ENCODE results near the gene OPCML.

The OPCML gene

GRCh38 chr11:132969892-132970291 lies 562.4 kb downstream of the OPCML start:
- H3K4me3 ChIP-seq (ENCODE audit: low read depth, low read length) = no peak overlapping the region

DNA sequence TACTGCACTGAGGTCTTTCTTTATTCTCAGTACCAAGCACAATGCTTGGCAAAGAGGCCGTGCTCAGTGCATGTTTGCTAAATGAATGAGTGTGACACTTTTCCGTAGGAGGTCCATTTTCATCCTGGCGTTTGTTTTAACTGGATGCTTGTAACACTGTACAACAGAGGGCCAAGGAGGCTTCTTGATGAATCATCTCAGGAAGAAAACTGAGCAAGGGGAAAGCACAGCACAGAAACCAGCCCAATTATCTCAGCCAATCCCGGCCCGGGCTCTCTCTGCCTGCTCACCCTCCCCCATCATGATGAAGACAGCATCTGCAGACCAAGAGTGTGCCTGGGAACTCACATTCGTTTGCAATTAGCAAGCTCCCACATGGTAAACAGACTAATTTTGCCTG lies 570.3 kb downstream of the OPCML start:
- no peak overlapping the region for H3K4me3 ChIP-seq (ENCODE audit: low read depth, low read length)

GRCh38 chr11:132961453-132961852 lies 570.8 kb downstream of the OPCML start:
- H3K4me3 ChIP-seq (ENCODE audit: low read depth, low read length) = no peak overlapping the region

DNA sequence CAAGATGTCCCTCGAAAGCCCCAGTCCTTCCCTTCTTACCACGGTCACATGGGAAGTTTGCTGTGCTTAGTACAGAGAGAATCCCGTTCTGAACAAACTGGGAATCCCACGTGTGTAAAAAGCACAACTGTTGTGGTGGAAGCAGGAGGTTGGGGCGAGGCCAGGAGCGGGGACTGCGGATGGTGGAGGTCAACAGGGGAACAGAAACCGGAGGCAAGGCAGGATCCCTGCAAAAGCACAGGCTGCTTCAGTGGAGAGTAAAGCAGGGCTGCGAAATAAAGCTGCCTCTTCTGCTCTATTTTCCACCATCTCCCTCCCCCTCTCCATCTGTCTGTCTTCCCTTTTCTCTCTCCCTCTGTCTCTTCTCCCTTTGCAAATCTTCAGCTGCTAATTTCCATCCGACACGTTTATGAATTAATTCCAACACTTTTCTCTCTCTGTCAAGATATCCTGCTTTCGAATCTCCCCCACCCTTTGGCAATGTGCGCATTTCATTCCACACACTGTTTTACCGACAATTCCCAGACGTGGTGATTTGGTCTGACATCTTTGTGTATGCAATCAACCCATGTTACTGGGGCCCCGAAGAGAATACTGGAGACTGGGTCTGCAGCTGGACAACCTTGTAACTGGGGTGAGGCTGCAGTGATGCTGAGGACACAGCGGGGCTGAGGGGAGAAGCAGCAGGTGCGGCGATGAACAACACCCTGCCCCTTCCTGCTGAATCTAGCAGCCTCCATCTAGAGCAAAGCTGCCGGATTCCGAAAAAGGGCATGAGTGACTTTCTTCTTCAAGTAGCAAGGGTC lies 571.8 kb downstream of the OPCML start:
- no peak overlapping the region for H3K4me3 ChIP-seq (ENCODE audit: low read depth, low read length)

DNA sequence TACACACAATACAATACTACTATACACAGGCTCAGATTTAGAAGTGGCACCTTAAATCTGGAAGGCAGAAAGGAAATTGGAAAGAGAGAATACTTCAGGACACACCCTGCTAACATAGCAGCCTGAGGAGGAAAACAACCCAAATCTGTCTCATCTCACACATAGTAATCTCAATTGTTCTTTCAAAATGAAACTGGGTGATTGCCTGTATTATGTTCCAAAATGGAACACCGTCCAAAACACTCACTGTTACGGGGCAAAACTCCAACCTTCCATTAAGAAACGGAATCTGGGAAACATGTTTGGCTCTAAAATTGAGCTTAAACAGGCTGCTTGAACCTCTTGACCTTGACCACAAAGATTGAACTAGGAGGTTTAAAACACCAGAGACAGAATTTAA lies 572.6 kb downstream of the OPCML start:
- no peak overlapping the region for H3K4me3 ChIP-seq (ENCODE audit: low read depth, low read length)

DNA sequence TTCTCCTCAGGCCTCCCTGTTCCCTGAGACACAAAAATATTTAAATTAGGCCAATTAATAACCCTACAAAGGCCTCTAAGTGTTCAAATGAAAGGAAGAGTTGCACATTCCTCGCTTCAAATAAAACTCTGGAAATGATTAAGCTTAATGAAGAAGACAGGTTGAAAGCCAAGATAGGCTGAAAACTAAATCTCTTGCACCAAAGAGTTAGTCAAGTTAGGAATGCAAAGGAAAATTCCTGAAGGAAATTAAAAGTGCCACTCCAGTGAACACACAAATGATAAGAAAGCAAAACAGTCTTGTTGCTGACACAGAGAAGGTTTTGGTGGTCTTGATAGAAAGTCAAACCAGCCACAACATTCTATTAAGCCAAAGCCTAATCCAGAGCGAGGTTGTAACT lies 574.4 kb downstream of the OPCML start:
- no peak overlapping the region for H3K4me3 ChIP-seq (ENCODE audit: low read depth, low read length)

DNA sequence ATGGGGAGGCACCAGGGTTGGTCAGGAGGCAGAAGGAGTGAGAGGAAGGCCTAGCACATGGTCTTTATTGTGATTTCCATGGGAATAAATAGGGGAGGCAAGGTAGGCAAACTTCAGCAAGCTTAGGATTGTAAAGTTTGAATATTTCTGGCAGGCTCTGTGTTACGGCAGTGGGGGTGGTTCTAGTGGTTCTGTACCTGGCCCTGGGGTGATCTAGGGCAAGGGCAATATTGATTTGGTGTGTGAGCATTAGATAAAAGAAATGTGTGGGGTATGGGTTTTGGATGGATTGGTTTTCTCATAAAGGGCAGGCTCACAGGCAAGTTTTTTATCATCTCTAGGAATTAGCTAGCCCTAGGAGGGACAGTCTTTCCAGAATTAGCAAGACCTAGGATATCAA lies 584.0 kb downstream of the OPCML start:
- H3K4me3 ChIP-seq (ENCODE audit: low read depth, low read length) = no peak overlapping the region

- H3K4me3 ChIP-seq (ENCODE audit: low read depth, low read length) = peak overlapping the region; percentile 71
Observed at GRCh38 chr11:132944569-132944944, 587.7 kb downstream of the OPCML start.

- peak overlapping the region; percentile 71 for H3K4me3 ChIP-seq (ENCODE audit: low read depth, low read length)
Observed at GRCh38 chr11:132943706-132944568, 588.4 kb downstream of the OPCML start.

- peak overlapping the region; percentile 71 for H3K4me3 ChIP-seq (ENCODE audit: low read depth, low read length)
Observed at GRCh38 chr11:132943357-132943705, 589.0 kb downstream of the OPCML start.

- H3K4me3 ChIP-seq (ENCODE audit: low read depth, low read length) = peak overlapping the region; percentile 71
Observed at GRCh38 chr11:132942611-132943356, 589.5 kb downstream of the OPCML start.

DNA sequence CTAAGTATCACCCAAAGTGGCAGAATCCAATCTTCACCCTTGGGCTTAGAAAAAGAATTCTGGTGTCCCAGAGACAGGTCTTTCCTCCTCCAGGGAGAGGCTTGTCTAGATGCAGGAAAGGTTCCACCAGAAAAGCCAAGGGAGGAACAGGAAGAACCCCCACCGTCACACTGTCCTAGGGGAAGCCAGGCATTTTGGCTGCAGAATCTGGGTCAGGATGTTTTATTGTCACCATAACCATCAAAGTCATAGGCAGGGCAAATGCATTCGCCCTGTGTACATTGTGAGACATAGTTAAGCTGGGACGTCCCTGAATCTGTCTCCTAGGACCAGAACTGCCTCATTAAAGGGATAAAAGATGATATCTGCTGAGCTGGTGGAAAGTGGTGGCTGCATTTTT lies 590.5 kb downstream of the OPCML start:
- H3K4me3 ChIP-seq (ENCODE audit: low read depth, low read length) = no peak overlapping the region

DNA sequence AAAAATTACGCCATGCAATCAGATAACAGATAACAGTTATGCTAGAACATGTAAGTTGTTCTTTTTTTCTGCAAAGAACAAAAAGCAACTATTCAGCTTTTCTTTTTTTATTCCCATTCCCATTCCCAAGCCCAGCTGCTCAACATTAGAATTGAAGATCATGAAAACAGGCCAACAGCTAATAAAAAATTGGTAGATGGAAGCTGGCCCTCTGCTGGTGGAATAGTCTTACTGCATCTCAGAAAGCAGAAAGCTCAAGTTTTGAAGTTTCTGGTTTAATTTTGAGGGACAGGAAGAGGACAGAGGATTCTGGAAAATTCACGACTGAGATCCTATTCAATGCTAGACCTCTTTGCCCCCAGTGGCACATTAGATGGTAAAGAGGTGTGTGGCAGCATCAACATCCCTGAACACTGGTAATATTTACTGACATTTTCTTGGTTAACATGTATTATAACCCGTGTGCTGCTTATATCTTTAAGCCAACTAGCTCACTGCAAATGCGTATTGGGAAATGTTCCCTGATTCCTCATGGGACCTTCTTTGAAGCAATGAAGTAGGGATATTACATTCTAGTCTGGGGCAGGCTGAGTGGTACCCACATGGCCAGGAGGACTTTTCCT lies 591.2 kb downstream of the OPCML start:
- H3K4me3 ChIP-seq (ENCODE audit: low read depth, low read length) = no peak overlapping the region

GRCh38 chr11:132937016-132937415 lies 595.3 kb downstream of the OPCML start:
- H3K4me3 ChIP-seq (ENCODE audit: low read depth, low read length) = no peak overlapping the region

GRCh38 chr11:132935383-132935782 lies 596.9 kb downstream of the OPCML start:
- H3K4me3 ChIP-seq (ENCODE audit: low read depth, low read length) = no peak overlapping the region

GRCh38 chr11:132933703-132934102 lies 598.6 kb downstream of the OPCML start:
- no peak overlapping the region for H3K4me3 ChIP-seq (ENCODE audit: low read depth, low read length)

DNA sequence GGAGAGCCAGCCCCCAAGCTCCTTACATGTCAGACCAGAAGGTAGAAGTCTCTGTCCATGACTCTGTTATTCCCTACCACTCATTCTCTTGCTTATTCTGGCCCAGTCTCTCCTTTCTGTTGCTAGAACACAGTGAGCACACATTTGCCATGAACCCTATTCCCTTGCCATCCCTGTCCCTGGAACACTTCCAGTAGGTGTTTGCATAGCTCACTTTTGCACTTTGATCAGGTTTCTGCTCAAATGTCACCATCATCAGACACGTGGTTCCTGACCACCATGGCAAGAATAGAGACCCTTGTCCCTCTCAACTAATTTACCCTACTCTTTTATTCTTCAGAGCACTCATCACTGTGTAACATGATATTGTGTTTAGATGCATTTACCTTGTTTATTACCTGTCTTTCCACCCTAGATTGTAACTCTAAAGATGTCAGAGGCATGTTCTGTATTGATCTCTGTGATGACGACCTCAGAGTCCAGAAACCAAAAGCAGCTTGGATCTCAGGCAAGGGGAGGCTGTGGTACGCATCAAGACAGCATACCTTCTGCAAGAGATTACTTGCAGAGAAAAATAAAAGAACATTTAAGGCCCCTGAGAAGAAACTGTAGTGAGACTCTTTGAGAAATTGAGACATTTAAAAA lies 606.4 kb downstream of the OPCML start:
- no peak overlapping the region for H3K4me3 ChIP-seq (ENCODE audit: low read depth, low read length)

GRCh38 chr11:132921597-132921996 lies 610.7 kb downstream of the OPCML start:
- no peak overlapping the region for H3K4me3 ChIP-seq (ENCODE audit: low read depth, low read length)

DNA sequence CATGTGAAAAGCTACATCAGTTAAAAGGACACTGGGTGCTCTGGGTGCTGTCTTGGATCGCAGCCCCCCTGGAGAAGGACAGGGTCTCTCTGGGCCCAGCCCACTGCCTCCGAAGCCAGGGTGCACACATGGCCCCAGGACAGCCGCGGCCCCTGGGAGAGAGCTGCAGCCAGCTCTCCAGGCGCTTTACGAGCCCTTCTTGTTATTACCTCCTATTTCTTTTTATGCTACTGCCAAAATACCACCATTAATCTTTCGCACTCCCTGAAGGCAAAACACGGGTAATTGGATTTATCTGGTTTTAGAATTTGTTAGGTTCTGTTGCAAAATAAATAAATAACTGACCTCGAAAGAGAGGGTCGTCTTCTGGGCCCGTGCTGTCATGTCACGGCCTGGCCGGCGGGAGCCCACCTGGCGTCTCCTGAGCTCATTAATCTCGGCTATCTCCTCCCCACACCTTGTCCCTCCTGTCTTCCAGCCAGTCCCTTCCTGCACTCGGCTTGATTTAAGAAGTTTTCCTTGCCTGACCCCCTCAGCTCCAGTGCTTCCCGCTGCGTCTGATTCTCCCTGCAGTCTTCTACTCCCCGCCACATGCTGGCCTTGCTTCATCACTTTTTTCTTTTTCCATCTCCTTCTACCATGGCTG lies 611.7 kb downstream of the OPCML start:
- no peak overlapping the region for H3K4me3 ChIP-seq (ENCODE audit: low read depth, low read length)

- no peak overlapping the region for H3K4me3 ChIP-seq (ENCODE audit: low read depth, low read length)
Observed at GRCh38 chr11:132914600-132914999, 617.7 kb downstream of the OPCML start.

Data from iPS-11a (cell line).